Right renal cortex interstitium (tissue), 3 donors: ENCODE results near the gene SLITRK1. TPM values are rescaled to one million over a fixed set of nuclear protein-coding genes. Genes with fewer than 3 reads are reported as not detected.

Source experiments
- DNase-seq, 3 donors: peaks; one replicate each; pipeline ENCODE4 v3.0.0-alpha.2; 2013; ENCODE audit warnings: low read depth in 3 of 3, low spot score in 2 of 3
- polyA plus RNA-seq, 3 donors: library from polyadenylated mRNA; unstranded; fragments of 120-200 nt; gene quantifications; one replicate each; pipeline ENCODE4 v1.2.1, GENCODE V29; 2013; ENCODE audit not compliant: insufficient read length in 3 of 3

Gene SLITRK1
- polyA plus RNA-seq, 3 donors = 0.12 to 0.31 (median 0.14) TPM

- DNase-seq = no peak
These were observed 5.7 kb downstream of the SLITRK1 start for GRCh38 chr13:83876546-83876945.

GRCh38 chr13:83867708-83868107, 14.6 kb downstream of the SLITRK1 start:
- DNase-seq = no peak

DNA sequence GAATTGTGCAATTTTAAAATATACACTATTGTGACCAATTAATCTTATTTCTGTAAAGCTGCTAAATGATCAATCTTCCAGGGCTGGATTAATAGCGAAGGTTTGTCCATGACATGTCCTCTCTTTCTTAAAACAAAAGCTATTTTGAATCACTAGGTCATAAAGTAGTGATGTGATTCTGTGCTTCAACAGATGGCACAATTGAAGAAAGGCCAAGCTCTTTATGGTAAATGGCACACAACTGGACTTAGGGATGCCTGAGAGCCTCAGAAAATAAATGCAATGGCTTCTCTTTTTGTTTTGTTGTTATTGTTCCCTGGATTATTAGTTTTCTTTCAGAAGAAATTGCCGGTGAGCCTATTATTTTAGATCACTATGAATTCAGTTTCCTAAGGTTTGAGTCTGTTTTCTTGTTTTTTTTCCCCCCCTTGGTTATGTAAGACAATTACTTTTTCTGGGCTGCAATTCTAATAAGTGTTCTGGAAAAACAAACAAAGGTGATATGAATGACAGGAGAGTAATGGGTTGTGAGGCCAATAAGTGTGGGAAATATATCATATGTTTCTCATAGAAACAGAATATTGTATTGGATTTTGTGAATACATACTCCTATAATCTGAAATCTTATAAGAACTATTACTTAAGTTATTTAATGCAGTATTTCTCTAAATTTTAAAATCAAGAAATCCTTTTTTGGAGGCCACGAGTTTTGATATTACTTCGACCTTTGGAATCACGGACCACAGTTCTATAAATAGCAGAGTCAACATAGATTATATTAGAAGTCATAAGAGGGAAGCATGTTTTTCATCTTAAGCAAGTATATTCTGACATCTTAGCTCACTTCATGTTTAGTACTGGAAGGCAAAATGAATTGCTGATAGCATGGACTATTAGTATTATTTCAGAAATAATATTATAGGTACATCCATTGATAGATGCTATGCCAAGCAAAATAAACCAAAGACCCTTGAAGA, 16.8 kb downstream of the SLITRK1 start:
- no peak for DNase-seq

DNA sequence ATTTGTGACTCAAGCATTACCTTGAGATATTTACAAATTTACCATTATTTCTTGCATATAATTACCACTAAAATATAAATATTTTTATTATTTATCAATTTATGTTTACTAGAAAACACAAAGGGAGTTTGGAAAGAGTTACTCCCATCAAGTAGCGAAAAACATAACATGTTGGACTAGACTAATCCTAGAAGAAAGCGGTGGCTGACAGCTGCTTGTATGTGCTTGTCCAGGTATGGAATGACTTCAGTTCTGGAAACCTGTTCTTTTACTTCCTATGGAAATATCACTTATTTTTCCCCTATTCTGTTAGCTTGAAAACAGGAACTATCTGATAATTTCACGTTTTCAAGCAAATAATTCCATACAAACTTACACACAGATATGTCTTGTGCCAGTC, 28.5 kb downstream of the SLITRK1 start:
- DNase-seq = no peak

DNA sequence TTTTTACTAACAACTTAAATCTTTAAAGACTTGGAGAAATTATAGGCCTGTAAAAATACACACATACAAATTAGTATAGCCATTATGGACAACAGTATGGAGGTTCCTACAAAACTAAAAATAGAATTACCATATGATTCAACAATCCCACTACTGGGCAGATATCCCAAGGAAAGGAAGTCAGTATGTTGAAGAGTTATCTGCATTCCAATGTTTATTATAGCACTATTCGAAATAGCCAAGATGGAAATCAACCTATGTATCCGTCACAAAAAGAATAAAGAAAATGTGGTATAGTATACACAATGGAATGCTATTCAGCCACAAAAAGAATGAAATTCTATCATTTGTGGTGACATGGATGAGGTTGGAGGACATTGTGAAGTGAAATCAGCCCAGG, 37.2 kb downstream of the SLITRK1 start:
- no peak for DNase-seq

DNA sequence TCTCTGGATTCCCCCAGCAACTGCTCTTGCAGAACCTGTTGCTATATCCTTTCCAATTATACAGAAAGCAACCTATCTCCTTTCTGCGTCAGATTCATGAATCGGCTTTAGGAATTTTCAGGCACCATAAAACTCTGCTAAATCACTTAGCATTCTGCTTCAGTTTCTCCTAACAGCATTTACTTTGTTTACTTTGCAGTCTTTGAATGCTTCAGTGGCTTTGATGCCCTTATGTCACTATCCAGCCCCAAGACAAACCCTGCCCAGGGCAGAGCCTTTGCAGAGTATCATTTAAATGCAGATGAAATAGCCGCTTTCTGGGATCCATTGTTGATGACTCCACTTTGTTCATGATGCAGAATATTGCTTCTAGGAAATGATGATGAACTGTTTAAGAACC, 43.1 kb downstream of the SLITRK1 start:
- DNase-seq = peak; percentile 1 to 49 (median 31)

- no peak for DNase-seq
These were observed 50.5 kb downstream of the SLITRK1 start for GRCh38 chr13:83831796-83832195.

GRCh38 chr13:83829810-83830209, 52.5 kb downstream of the SLITRK1 start:
- no peak for DNase-seq

GRCh38 chr13:83827338-83827737, 54.9 kb downstream of the SLITRK1 start:
- DNase-seq = no peak
